ENCODE results near the gene CRTAC1.

Gene CRTAC1

GRCh38 chr10:97964748-97965147 is 65.7 kb downstream of the CRTAC1 start:
- no peak for DNase-seq

- DNase-seq = no peak
These were observed 68.5 kb downstream of the CRTAC1 start for GRCh38 chr10:97961945-97962344.

GRCh38 chr10:97960269-97961056 is 70.0 kb downstream of the CRTAC1 start:
- DNase-seq = no peak

DNA sequence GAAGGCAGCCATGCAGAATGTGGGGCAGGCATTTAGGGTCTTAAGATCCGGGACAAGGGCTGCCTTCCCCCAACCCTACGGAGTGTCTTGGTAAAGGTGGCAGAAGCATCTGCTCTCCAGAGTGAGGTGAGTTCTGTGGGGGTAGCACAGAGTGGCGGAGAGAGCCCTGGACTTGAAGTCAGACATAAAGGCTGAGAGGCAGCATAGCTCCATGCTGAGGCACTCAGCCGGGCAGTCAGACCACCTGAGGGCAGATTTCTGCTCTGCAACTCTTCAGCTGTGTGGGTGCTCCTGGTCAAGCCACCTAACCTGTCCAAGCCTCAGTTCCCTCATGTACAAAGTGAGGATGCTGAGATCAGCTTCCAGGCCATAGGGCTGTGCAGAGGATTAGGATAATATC is 81.0 kb downstream of the CRTAC1 start:
- DNase-seq = no peak

DNA sequence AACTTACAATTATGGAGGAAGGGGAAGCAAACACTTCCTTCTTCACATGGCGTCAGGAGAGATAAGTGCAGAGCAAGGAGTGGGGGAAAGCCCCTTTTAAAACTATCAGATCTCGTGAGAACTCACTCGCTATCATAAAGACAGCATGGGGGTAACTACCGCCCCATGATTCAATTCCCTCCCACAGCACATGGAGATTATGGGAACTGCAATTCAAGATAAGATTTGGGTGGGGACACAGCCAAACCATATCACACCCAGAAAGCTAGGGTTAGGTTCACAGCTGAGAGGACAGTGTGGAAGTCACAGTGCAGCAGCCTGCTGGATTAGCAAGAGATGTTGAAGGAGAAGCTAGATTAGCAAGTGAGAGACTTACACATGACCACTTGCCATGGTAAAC is 81.6 kb downstream of the CRTAC1 start:
- DNase-seq = no peak

- DNase-seq = no peak
These were observed 85.6 kb downstream of the CRTAC1 start for GRCh38 chr10:97944772-97945171.

GRCh38 chr10:97943294-97943693 is 87.1 kb downstream of the CRTAC1 start:
- no peak for DNase-seq

- no peak for DNase-seq
These were observed 89.9 kb downstream of the CRTAC1 start for GRCh38 chr10:97940534-97940933.

GRCh38 chr10:97939446-97939990 is 90.9 kb downstream of the CRTAC1 start:
- DNase-seq = no peak

GRCh38 chr10:97937928-97938327 is 92.5 kb downstream of the CRTAC1 start:
- DNase-seq = no peak

DNA sequence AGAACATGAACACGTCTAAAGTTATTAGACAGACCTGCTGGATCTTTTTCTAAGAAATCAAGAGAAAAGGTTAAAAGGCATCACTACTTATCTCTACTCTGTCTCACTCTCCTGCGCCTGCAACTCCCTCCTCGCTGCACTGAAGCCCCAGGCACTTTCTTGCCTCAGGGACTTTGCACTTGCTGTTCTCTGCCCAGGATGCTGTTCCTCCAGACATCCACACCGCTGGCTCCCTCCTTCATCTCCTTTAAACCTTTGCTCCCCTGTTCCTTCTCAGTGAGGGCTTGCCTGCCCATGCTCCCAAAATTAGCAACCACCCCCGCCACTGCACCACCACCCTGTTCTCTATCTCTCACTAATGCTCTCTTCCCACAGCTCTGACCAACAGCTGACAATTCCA is 93.4 kb downstream of the CRTAC1 start:
- no peak for DNase-seq

DNA sequence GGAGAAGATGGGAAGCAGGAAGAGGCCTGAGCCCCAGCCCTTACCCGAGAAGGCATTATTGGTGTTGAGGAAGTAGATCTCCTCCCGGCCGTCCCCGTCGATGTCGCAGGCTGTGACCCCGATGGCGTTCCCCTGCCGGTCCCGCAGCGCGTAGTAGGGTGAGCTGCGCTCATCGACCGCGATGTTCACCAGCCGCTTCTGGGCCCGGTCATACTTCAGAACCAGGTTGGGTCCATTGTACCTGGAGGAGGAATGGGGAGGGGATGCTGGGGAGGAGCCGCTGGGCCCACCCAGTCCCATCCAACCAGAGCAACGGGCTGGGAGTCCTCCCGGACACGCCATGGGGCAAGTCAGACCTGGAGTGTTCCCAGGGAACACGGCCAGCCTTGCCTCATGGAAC is 94.3 kb downstream of the CRTAC1 start:
- DNase-seq = no peak

- no peak for DNase-seq
These were observed 97.4 kb downstream of the CRTAC1 start for GRCh38 chr10:97932932-97933530.

- DNase-seq = no peak
These were observed 99.4 kb downstream of the CRTAC1 start for GRCh38 chr10:97931041-97931440.

- DNase-seq = no peak
These were observed 101.5 kb downstream of the CRTAC1 start for GRCh38 chr10:97928897-97929296.

DNA sequence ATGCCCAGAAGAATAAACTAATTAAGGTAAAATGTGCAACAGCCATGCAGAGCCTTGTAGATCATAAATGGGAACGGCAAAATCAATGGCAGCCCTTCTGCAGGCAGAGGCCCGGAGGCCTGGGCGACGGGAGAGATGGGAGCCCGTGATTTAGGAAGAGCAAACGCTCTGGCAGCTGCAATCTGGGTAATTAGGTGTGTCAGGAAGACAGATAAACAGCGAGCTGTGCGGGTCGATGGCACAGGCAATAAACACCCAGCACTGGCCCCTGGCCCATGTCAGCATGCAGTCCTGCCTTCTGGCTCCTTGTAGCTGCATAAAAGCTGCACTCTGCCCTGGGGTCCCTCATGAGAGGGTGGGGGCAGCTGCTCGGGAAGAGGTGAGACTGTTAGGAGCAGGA is 102.8 kb downstream of the CRTAC1 start:
- no peak for DNase-seq

- DNase-seq = no peak
These were observed 104.4 kb downstream of the CRTAC1 start for GRCh38 chr10:97926055-97926454.

DNA sequence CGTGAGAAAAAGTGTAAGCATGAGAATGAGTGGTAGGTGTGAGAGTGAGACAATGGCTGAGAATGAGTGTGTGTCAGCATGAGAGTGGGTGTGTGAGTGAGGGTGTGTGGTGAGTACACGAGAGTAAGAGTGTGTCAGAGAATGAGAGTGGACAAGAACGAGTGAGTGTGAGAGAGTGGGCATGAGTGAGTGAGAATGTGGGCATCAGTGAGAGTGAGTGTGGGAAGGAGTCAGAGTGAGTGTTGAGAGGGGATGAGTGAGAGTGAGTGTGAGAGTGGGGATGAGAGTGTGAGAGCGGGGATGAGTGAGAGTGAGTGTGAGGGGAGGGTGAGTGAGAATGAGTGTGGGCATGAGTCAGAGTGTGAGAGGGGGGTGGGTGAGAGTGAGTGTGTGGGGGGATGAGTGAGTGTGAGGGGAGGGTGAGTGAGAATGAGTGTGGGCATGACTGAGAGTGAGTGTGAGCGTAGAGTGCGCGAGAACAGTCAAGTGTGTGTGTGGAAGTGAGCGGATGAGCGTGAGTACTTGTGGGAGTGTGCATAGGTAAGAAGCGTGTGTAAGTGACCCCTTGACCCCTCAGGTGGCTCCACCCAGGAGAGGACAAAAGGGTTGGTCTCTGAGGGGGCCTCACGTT is 105.0 kb downstream of the CRTAC1 start:
- no peak for DNase-seq

GRCh38 chr10:97924678-97925077 is 105.7 kb downstream of the CRTAC1 start:
- no peak for DNase-seq

DNA sequence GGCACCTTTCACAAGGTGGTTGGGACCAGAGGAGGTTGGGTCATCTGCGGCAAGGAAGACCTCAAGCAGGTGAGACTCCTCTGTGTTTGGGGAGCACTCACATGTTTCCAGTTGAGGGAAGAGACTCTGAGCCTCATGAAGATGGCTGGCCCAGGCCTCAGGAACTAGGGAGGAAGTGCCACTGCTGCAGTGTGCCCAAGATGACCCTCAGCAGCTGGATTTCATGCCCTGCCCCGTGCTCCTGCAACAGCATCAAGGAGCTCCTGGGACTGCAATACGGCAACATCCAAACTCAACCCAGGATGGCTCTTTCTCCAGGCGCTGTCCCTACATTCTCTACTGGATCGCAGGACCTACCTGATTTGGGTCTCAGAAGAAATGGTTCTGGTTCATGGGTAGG is 106.9 kb downstream of the CRTAC1 start:
- DNase-seq = no peak

- DNase-seq = no peak
These were observed 107.4 kb downstream of the CRTAC1 start for GRCh38 chr10:97923057-97923456.

GRCh38 chr10:97922022-97922758 is 108.2 kb downstream of the CRTAC1 start:
- DNase-seq = no peak

DNA sequence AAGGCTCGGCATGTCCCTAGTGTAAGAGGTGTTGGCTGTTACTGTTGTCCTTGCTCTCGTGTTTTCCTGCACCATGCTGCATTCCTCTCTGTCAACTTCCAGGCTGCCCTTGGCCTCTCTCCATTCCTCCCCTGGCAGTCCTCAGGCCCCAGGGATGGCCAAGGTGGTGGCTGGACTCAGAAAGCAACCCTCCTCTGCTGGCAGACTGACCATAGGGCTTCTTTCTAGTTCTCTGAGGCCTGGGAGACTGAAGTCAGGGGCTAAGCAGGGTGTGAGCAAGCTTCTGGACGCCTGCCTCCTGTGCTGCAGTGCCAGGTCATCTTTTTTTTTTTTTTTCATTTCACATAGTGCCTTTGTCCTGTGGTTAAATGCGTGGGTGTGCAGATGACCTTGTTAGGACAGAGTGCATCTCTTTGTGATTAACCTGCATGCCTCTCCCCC is 108.8 kb downstream of the CRTAC1 start:
- no peak for DNase-seq

All from activated CD4-positive, alpha-beta T cell treated with anti-CD3 and anti-CD28 coated beads, Interleukin-2, amount 50 U/mL, for 48 hours (primary cell).